Epithelial cell of esophagus (primary cell): ENCODE results near the gene SERAC1.
"Not testable (repeated sequence)": the region's sequence is repeated elsewhere in the genome, so short reads cannot be mapped to it uniquely, and the experiment has no call there.

ENCODE experiments used
- DNase-seq: peaks from one replicate; pipeline ENCODE4 v3.0.0; 2010; ENCODE audit warnings: low read depth
- H3K4me3 ChIP-seq: 2 replicates; pipeline ENCODE4 v1.5.1; 2011; ENCODE audit warnings: mild to moderate bottlenecking, low read length, control low read depth
- CTCF ChIP-seq: IDR thresholded peaks from 2 replicates; pipeline ENCODE4 v1.5.1; 2011; ENCODE audit warnings: low read depth, mild to moderate bottlenecking, low read length, control low read depth, inconsistent platforms; ENCODE audit not compliant: insufficient read depth; ENCODE audit errors: missing control alignments

The SERAC1 gene

GRCh38 chr6:158170656-158171081 is 2.6 kb upstream of the SERAC1 start:
- TF ChIP-seq CTCF = no peak
- DNase-seq = peak; percentile 50
- H3K4me3 ChIP-seq = no peak overlapping the region

DNA sequence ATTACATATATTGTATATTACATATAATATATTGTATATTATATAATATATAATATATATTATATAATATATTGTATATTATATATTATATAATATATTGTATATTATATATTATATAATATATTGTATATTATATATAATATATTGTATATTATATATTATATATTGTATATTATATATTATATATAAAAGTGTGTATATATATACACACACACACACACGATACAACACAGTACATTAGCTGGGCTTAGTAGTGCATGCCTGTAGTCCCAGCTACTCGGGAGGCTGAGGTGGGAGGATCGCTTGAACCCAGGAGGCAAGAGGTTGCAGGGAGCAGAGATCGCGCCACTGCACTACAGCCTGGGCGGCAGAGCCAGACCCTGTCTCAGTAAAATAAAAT is 1.6 kb upstream of the SERAC1 start:
- not testable (repeated sequence) for DNase-seq, H3K4me3 ChIP-seq

DNA sequence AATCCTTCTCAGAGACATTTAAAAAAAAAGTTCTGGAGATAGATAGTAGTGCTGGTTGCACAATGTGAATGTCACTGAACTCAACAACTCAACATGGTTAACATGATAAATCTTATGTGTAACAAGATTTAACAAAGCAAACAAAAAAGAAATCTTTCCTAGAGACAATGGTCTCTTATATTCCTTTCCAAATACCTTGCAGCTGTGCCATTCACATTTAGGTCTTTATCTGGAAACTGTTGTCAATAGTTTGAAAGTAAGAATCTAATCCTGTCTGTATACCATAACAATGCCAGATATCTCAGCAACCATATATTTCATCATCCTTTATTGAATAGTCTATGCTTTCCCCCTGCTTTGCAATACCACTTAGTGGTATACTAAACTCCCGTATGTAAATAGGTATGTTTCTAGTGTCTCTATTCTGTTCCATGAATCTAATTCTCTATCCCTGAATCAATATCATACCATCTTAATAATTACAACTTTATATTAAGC is 2.1 kb downstream of the SERAC1 start:
- TF ChIP-seq CTCF = no peak
- DNase-seq = no peak

DNA sequence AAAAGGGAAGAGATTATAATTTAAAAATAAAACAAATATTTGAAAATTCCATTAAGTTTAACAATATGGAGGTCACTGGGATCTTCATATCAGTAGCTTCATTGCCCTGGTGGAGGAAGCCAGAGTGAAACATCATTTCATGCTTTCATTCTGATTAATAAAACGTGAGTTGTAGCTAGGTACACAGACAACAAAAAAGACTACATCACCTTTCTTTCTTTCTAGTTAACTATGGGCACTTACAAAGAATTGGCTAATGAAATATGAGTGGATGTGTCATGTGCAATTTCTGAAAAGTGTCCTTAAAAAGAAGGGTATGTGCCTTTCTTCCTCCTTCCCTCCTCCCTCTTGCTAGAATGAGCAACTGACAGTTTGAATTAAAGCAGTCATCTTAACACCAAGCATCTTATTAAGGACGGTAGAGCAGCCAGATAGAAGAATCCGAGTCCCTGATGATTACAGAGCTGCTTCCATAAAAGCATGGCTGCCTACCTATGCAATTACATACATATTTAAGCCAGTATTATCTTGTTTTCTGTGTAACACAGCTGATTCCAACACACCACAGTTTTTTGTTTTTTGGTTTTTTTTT is 3.4 kb downstream of the SERAC1 start:
- TF ChIP-seq CTCF = no peak
- DNase-seq = no peak
- no peak overlapping the region for H3K4me3 ChIP-seq

More for the DNA sequence above, 2.1 kb downstream of the SERAC1 start:
- no peak overlapping the region for H3K4me3 ChIP-seq

DNA sequence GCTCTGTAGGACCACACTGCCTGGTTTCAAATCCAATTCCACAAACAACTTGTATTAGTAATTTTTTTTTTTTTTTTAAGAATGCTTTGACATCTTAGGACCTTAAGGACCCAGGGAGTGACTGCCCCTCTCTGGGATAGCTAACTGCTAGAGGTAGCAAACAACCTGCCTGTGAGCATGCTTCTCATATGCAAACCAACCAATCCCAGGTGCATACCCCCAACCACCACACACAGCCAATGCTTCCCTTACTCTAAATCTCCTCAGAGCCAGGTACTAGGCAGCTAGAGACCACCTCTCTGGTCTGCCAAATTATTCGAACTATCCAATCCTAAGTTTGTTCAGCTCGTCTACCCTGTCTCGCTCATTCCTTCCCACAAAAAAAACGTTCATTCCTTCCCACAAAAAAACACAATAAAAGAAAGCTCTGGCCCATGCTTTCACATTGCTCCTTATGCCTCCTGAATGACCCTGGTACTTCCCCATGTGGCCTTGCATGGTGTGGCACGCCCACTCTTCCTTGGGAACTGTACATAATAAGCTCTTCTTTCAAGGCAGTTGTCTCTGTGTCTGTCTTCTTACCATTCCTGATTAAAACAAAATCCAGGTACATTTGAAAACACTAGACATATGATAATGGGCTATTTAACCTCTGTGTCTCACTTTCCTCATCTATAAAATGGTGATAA is 6.4 kb downstream of the SERAC1 start:
- DNase-seq = peak; percentile 41
- no peak for TF ChIP-seq CTCF
- no peak overlapping the region for H3K4me3 ChIP-seq

- no peak overlapping the region for H3K4me3 ChIP-seq
- no peak for TF ChIP-seq CTCF
- DNase-seq = no peak
Observed at GRCh38 chr6:158160932-158161539, 7.0 kb downstream of the SERAC1 start.

GRCh38 chr6:158158748-158159147 is 9.3 kb downstream of the SERAC1 start:
- no peak for TF ChIP-seq CTCF
- no peak for DNase-seq
- no peak overlapping the region for H3K4me3 ChIP-seq
